ENCODE results near the gene S100A14.

GRCh38 chr1:153566414-153567371 is 49.4 kb downstream of the S100A14 start:
- peak; percentile 78 for TF ChIP-seq POLR2AphosphoS5 (IDR thresholded peaks at IDR 0.05; ENCODE audit: low read depth, low read length)
- TF ChIP-seq CTCF (IDR thresholded peaks at IDR 0.05): no peak
- peak; percentile 24 to 99; a peak in 2 of 4 replicates for TF ChIP-seq EP300 (IDR thresholded peaks at IDR 0.05; ENCODE audit: borderline replicate concordance in 1 of 2, low read depth in 1 of 2, low read length in 1 of 2)
- TF ChIP-seq MXI1 (IDR thresholded peaks at IDR 0.05; ENCODE audit: low read depth, low read length): no peak
- TF ChIP-seq REST (IDR thresholded peaks at IDR 0.05; ENCODE audit: low read depth, low read length): 0 out of 2 replicates have a peak, but pooled peaks have one; percentile 44
- no peak for TF ChIP-seq USF2 (IDR thresholded peaks at IDR 0.05; ENCODE audit: borderline replicate concordance, low read depth, low read length)
- TF ChIP-seq TEAD4 (IDR thresholded peaks at IDR 0.05; ENCODE audit: borderline replicate concordance, insufficient read depth): peak; percentile 95
- no peak for TF ChIP-seq EZH2phosphoT487 (IDR thresholded peaks at IDR 0.05; ENCODE audit: borderline replicate concordance, low read depth)

Data from SK-N-SH (cell line).